ENCODE results near the gene PSMA6. TPM values are rescaled to one million over a fixed set of nuclear protein-coding genes. Genes with fewer than 3 reads are reported as not detected.

Gene PSMA6
- total and polyA plus RNA-seq, 2 of the 13 experiments (the other 11 are each of a cell fraction or from before 2014, with no cell fraction given), result 525 to 1,109 TPM

GRCh38 chr14:35353409-35354172, 61.4 kb downstream of the PSMA6 start (continued):
- no peak for TF ChIP-seq ZZZ3 (CRISPR knock-in tag; IDR thresholded peaks at IDR 0.05; ENCODE audit: borderline replicate concordance)
- TF ChIP-seq FOXK2 (IDR thresholded peaks at IDR 0.05), result peak; percentile 45; the same call in 1 of the 2 replicates
- TF ChIP-seq ESRRA (CRISPR knock-in tag; IDR thresholded peaks at IDR 0.05; ENCODE audit: low read depth), result no peak
- TF ChIP-seq ZNF766 (CRISPR knock-in tag; IDR thresholded peaks at IDR 0.05; ENCODE audit: borderline replicate concordance), result 0 out of 2 replicates have a peak, but pooled peaks have one; percentile 25
- TF ChIP-seq TFE3 (CRISPR knock-in tag; IDR thresholded peaks at IDR 0.05), result peak; percentile 63
- TF ChIP-seq ZSCAN31 (CRISPR knock-in tag; IDR thresholded peaks at IDR 0.05; ENCODE audit: low read depth), result no peak
- no peak for TF ChIP-seq CBX2 (IDR thresholded peaks at IDR 0.05; ENCODE audit: low read depth, low read length)
- TF ChIP-seq CBX2 (CRISPR knock-in tag; IDR thresholded peaks at IDR 0.05; ENCODE audit: low read depth), result no peak
- no peak for TF ChIP-seq ZNF251 (CRISPR knock-in tag; IDR thresholded peaks at IDR 0.05)
- TF ChIP-seq SOX5 (CRISPR knock-in tag; IDR thresholded peaks at IDR 0.05; ENCODE audit: borderline replicate concordance), result peak; percentile 67
- TF ChIP-seq ZNF512B (CRISPR knock-in tag; IDR thresholded peaks at IDR 0.05; ENCODE audit: borderline replicate concordance), result no peak
- no peak for TF ChIP-seq RELA (CRISPR knock-in tag; IDR thresholded peaks at IDR 0.05)
- no peak; the same call in 1 of the 2 replicates for TF ChIP-seq ZNF501 (CRISPR knock-in tag; IDR thresholded peaks at IDR 0.05)
- no peak for TF ChIP-seq ZNF441 (CRISPR knock-in tag; IDR thresholded peaks at IDR 0.05; ENCODE audit: borderline replicate concordance)
- TF ChIP-seq ZNF724P (CRISPR knock-in tag; IDR thresholded peaks at IDR 0.05; ENCODE audit: borderline replicate concordance), result no peak
- no peak for TF ChIP-seq POLR2A (IDR thresholded peaks at IDR 0.05; ENCODE audit: insufficient read depth in 1 of 2, low read depth in 2 of 2, low read length in 2 of 2)
- TF ChIP-seq NR1H2 (CRISPR knock-in tag; IDR thresholded peaks at IDR 0.05; ENCODE audit: borderline replicate concordance, low read depth), result no peak
- no peak for TF ChIP-seq AKAP8 (CRISPR knock-in tag; IDR thresholded peaks at IDR 0.05)
- no peak for TF ChIP-seq NKX3-1 (CRISPR knock-in tag; IDR thresholded peaks at IDR 0.05)
- TF ChIP-seq ISL2 (CRISPR knock-in tag; IDR thresholded peaks at IDR 0.05), result no peak
- TF ChIP-seq ZNF296 (CRISPR knock-in tag; conservative IDR thresholded peaks at IDR 0.05), result no peak
- no peak for TF ChIP-seq AFF4 (CRISPR knock-in tag; IDR thresholded peaks at IDR 0.05)
- TF ChIP-seq MIER2 (CRISPR knock-in tag; IDR thresholded peaks at IDR 0.05), result 0 out of 2 replicates have a peak, but pooled peaks have one; percentile 25
- no peak for TF ChIP-seq ETV6 (CRISPR knock-in tag; conservative IDR thresholded peaks at IDR 0.05)
- no peak for TF ChIP-seq ZNF878 (CRISPR knock-in tag; IDR thresholded peaks at IDR 0.05)
